H9 (cell line): Measurements from ENCODE around the gene TMEM266. TPM values are rescaled to one million over a fixed set of nuclear protein-coding genes. Genes with fewer than 3 reads are reported as not detected.

Source experiments
- DNase-seq: peaks from one replicate; pipeline ENCODE4 v3.0.0-alpha.2; 2017
- H2AFZ ChIP-seq: one replicate; pipeline ENCODE4 v1.6.1; 2013; ENCODE audit warnings: mild to moderate bottlenecking, low read length, control low read depth, moderate library complexity
- H2AK5ac ChIP-seq: 2 replicates; pipeline ENCODE4 v1.6.1; 2013; ENCODE audit warnings: low read length, control low read depth, mixed read lengths; ENCODE audit not compliant: insufficient read length
- H2BK120ac ChIP-seq: one replicate; pipeline ENCODE4 v1.6.1; 2013; ENCODE audit warnings: low read depth, mild to moderate bottlenecking, low read length, control low read depth, inconsistent platforms; ENCODE audit not compliant: poor library complexity, severe bottlenecking
- H2BK12ac ChIP-seq: 2 replicates; pipeline ENCODE4 v1.6.1; 2013; ENCODE audit warnings: low read length, control low read depth, mixed read lengths, low read depth; ENCODE audit not compliant: insufficient read length
- H2BK15ac ChIP-seq: 2 replicates; pipeline ENCODE4 v1.6.1; 2013; ENCODE audit warnings: low read depth, low read length, control low read depth
- H2BK20ac ChIP-seq: one replicate; pipeline ENCODE4 v1.6.1; 2013; ENCODE audit warnings: low read depth, mild to moderate bottlenecking, low read length, control low read depth, inconsistent platforms; ENCODE audit not compliant: poor library complexity, severe bottlenecking
- H2BK5ac ChIP-seq: 2 replicates; pipeline ENCODE4 v1.6.1; 2013; ENCODE audit warnings: low read length, control low read depth, mixed read lengths; ENCODE audit not compliant: insufficient read length
- H3K14ac ChIP-seq: 2 replicates; pipeline ENCODE4 v1.6.1; 2013; ENCODE audit warnings: low read length, control low read depth; ENCODE audit not compliant: insufficient read depth
- H3K18ac ChIP-seq: 2 replicates; pipeline ENCODE4 v1.6.1; 2013; ENCODE audit warnings: low read depth, mild to moderate bottlenecking, mixed read lengths, low read length, control low read depth; ENCODE audit not compliant: insufficient read length
- H3K23ac ChIP-seq: 2 replicates; pipeline ENCODE4 v1.6.1; 2013; ENCODE audit warnings: low read length, control low read depth, mixed read lengths, low read depth; ENCODE audit not compliant: insufficient read length
- H3K23me2 ChIP-seq: 2 replicates; pipeline ENCODE4 v1.6.1; 2013; ENCODE audit warnings: low read depth, mild to moderate bottlenecking, mixed read lengths, low read length, control low read depth; ENCODE audit not compliant: insufficient read length, poor library complexity, severe bottlenecking
- H3K27ac ChIP-seq: 2 replicates; pipeline ENCODE4 v1.5.1; 2013; ENCODE audit warnings: low read length, control low read depth, mixed read lengths, low read depth; ENCODE audit not compliant: insufficient read length
- H3K27me3 ChIP-seq: 2 replicates; pipeline ENCODE4 v1.6.1; 2013; ENCODE audit warnings: low read length, control low read depth, inconsistent platforms; ENCODE audit not compliant: insufficient read depth
- H3K4ac ChIP-seq: 2 replicates; pipeline ENCODE4 v1.6.1; 2013; ENCODE audit warnings: low read depth, mild to moderate bottlenecking, control low read depth, inconsistent platforms, low read length, moderate library complexity
- H3K4me1 ChIP-seq: 2 replicates; pipeline ENCODE4 v1.6.1; 2013; ENCODE audit warnings: low read length, control low read depth, inconsistent platforms; ENCODE audit not compliant: insufficient read depth
- H3K4me2 ChIP-seq: 2 replicates; pipeline ENCODE4 v1.6.1; 2013; ENCODE audit warnings: low read length, control low read depth, mixed read lengths; ENCODE audit not compliant: insufficient read length, insufficient read depth
- H3K56ac ChIP-seq: 2 replicates; pipeline ENCODE4 v1.6.1; 2013; ENCODE audit warnings: low read depth, mild to moderate bottlenecking, mixed read lengths, low read length, control low read depth; ENCODE audit not compliant: insufficient read length
- H3K79me1 ChIP-seq: 2 replicates; pipeline ENCODE4 v1.6.1; 2013; ENCODE audit warnings: low read depth, mild to moderate bottlenecking, moderate library complexity, low read length, control low read depth, inconsistent platforms; ENCODE audit not compliant: insufficient read depth, poor library complexity, severe bottlenecking
- H3K79me2 ChIP-seq: 2 replicates; pipeline ENCODE4 v1.6.1; 2013; ENCODE audit warnings: low read length, control low read depth, inconsistent platforms; ENCODE audit not compliant: insufficient read depth
- H3K9ac ChIP-seq: 2 replicates; pipeline ENCODE4 v1.6.1; 2013; ENCODE audit warnings: low read length, control low read depth, mixed read lengths; ENCODE audit not compliant: insufficient read length; ENCODE audit errors: extremely low read depth
- H3K9me3 ChIP-seq: one replicate; pipeline ENCODE4 v1.6.1; 2013; ENCODE audit warnings: low read depth, low read length, inconsistent platforms; ENCODE audit not compliant: control insufficient read depth
- H3T11ph ChIP-seq: one replicate; pipeline ENCODE4 v1.6.1; 2013; ENCODE audit warnings: mild to moderate bottlenecking, low read length, control low read depth, inconsistent platforms
- H4K20me1 ChIP-seq: one replicate; pipeline ENCODE4 v1.6.1; 2013; ENCODE audit not compliant: control insufficient read depth, insufficient read length, insufficient read depth
- H4K5ac ChIP-seq: 2 replicates; pipeline ENCODE4 v1.6.1; 2013; ENCODE audit warnings: low read depth, mild to moderate bottlenecking, mixed read lengths, low read length, control low read depth; ENCODE audit not compliant: insufficient read length
- H4K8ac ChIP-seq: replicated peaks from 2 replicates; pipeline ENCODE4 v1.6.1; 2013; ENCODE audit warnings: low read length, control low read depth, mixed read lengths, low read depth; ENCODE audit not compliant: insufficient read length
- H4K91ac ChIP-seq: 2 replicates; pipeline ENCODE4 v1.6.1; 2013; ENCODE audit warnings: low read depth, mild to moderate bottlenecking, moderate library complexity, mixed read lengths, low read length, control low read depth; ENCODE audit not compliant: insufficient read length
- H3K27ac Mint-ChIP-seq, 3 experiments: 2 replicates in 2 of 3; 3 replicates in 1 of 3; pipeline ENCODE4 v1.8.0; 2020 to 2021; ENCODE audit warnings: mixed read lengths in 3 of 3, mild to moderate bottlenecking in 1 of 3, moderate library complexity in 1 of 3
- H3K27me3 Mint-ChIP-seq: 2 replicates; pipeline ENCODE4 v1.8.0; 2021; ENCODE audit warnings: low read depth, mild to moderate bottlenecking, moderate library complexity, mixed read lengths
- H3K36me3 Mint-ChIP-seq, 3 experiments: 2 replicates in 2 of 3; 3 replicates in 1 of 3; pipeline ENCODE4 v1.8.0; 2020 to 2021; ENCODE audit warnings: low read depth in 3 of 3, mixed read lengths in 3 of 3; ENCODE audit not compliant: insufficient read depth in 1 of 3
- H3K4me1 Mint-ChIP-seq, 2 experiments: 2 replicates each; pipeline ENCODE4 v1.8.0; 2020; ENCODE audit warnings: mixed read lengths in 2 of 2
- H3K4me3 Mint-ChIP-seq, 2 experiments: 2 replicates in 1 of 2; 3 replicates in 1 of 2; pipeline ENCODE4 v1.8.0; 2020 to 2021; ENCODE audit warnings: mild to moderate bottlenecking in 2 of 2, mixed read lengths in 2 of 2, moderate library complexity in 1 of 2
- H3K9me3 Mint-ChIP-seq, 2 experiments: 2 replicates in 1 of 2; 3 replicates in 1 of 2; pipeline ENCODE4 v1.8.0; 2020; ENCODE audit warnings: mild to moderate bottlenecking in 2 of 2, mixed read lengths in 2 of 2, moderate library complexity in 1 of 2
- CTCF ChIP-seq: fragments of 200-600 bp; sonication (generic); conservative IDR thresholded peaks from 3 replicates; pipeline ENCODE4 v1.8.0; 2021; ENCODE audit warnings: antibody characterized with exemption, mild to moderate bottlenecking
- WGBS: extraction: QIAGEN DNeasy Blood & Tissue Kit; methylation state at CpG from one replicate; pipeline ENCODE4 v1.1.7; 2013; ENCODE audit warnings: missing lambda C conversion rate, low lambda C conversion rate, mixed read lengths; ENCODE audit not compliant: insufficient read length; ENCODE audit errors: extremely low coverage; 5-methylcytosine and 5-hydroxymethylcytosine counted together
- total RNA-seq: library from RNA; stranded (reverse); gene quantifications from 2 replicates; pipeline ENCODE4 v1.2.1, GENCODE V29; 2021

Gene TMEM266
- total RNA-seq, 1 experiment from 2014 or later, result 0.81 TPM

- H3K18ac ChIP-seq, result no peak overlapping the region
- Mint-ChIP-seq H3K27me3 (peaks cover 5% of the 10 kb centered on the region; the same call in 1 of the 2 replicates), H3K27ac (no peak overlapping the region), H3K9me3 (no peaks in the 10 kb centered on the region), H3K36me3 (no peaks in the 10 kb centered on the region; a peak in 1 of 7 replicates), H3K4me1 (peaks cover 36 to 39% of the 10 kb centered on the region in 2 experiments), H3K4me3 (no peak overlapping the region)
- no peak overlapping the region for H2BK120ac ChIP-seq
- H2BK12ac ChIP-seq, result no peak overlapping the region
- no CpG with 5 or more reads among the region's 8 CpGs for WGBS
- no peak overlapping the region for H3K27ac ChIP-seq
- no peak overlapping the region for H3K56ac ChIP-seq
- H3K79me1 ChIP-seq, result no peaks in the 10 kb centered on the region
- no peak overlapping the region for H3K14ac ChIP-seq
- H4K8ac ChIP-seq, result no peak overlapping the region
- no peak overlapping the region for H4K5ac ChIP-seq
- no peak overlapping the region for H2AFZ ChIP-seq
- DNase-seq, result no peak
- no peak overlapping the region for H2AK5ac ChIP-seq
- H3K27me3 ChIP-seq, result no peaks in the 10 kb centered on the region; the same call in 1 of the 2 replicates
- no peak overlapping the region for H3K9ac ChIP-seq
- no peak overlapping the region for H2BK15ac ChIP-seq
- TF ChIP-seq CTCF, result no peak
- no peak overlapping the region for H3K4ac ChIP-seq
- H3K4me1 ChIP-seq, result no peaks in the 10 kb centered on the region
- no peak overlapping the region for H3T11ph ChIP-seq
- no peak overlapping the region for H3K23ac ChIP-seq
- no peak overlapping the region for H2BK5ac ChIP-seq
- no peak overlapping the region for H4K91ac ChIP-seq
- no peaks in the 10 kb centered on the region for H3K23me2 ChIP-seq
- no peaks in the 10 kb centered on the region for H4K20me1 ChIP-seq
- H3K79me2 ChIP-seq, result no peaks in the 10 kb centered on the region
- H3K4me2 ChIP-seq, result no peak overlapping the region
- no peak overlapping the region for H2BK20ac ChIP-seq
- no peaks in the 10 kb centered on the region for H3K9me3 ChIP-seq
These were observed 138.1 kb downstream of the TMEM266 start for GRCh38 chr15:76197703-76198455.
